GM20431 (cell line): ENCODE data around the gene HEY2.
"Not testable (repeated sequence)": the region's sequence is repeated elsewhere in the genome, so short reads cannot be mapped to it uniquely, and the experiment has no call there.

Experiments
- in situ Hi-C: fragments of 300-500 bp; cut with MseI, MboI; formaldehyde crosslinking; loops from one replicate; pipeline ENCODE4 v1.15.0; 2020; ENCODE audit warnings: low sequenced_read_pairs; ENCODE audit not compliant: unreplicated experiment

Gene HEY2

GRCh38 chr6:125749173-125749864 lies at the start of gene HEY2:
HEY2 (plus strand) TSS chr6:125749632; CDS start chr6:125749777, 145 bp downstream.
- in situ Hi-C loops: no loop called here

DNA sequence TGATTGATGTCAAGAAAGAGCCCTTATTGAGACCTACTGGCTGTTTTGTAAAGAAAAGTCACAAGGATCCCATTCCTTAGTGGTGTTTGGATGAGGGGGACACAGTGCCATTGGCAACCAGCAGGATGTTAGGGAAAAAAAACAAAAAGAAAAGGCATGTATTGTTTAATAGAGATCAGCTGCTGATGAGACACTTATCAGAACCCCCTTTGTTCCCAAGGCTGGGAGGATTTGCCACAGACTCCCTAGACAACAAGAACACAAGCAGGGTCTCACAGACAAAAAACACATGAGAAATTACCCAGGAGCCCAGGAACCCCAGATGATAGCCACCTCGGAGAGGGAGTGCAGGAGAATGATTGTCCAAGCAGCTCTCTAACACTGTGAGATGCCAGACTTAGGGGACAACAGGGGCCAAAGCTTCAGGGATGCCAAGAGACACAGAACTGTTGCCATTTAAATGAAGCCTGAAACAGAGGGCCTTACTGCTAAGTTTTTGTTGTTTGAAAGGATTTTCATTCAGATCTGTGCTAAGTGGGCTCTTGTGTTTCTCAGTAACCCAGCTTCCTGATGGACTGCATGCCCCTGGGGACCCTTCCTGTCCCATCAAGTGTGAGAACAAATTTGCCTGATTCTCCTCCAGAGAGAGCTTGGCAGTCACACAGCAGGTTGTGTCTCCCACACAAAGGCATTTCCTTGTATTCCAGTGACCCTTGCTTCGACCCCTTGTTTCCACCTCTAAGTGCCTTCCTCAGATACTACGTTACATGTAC lies 48.7 kb upstream of the HEY2 start:
- in situ Hi-C loops: no loop called here

DNA sequence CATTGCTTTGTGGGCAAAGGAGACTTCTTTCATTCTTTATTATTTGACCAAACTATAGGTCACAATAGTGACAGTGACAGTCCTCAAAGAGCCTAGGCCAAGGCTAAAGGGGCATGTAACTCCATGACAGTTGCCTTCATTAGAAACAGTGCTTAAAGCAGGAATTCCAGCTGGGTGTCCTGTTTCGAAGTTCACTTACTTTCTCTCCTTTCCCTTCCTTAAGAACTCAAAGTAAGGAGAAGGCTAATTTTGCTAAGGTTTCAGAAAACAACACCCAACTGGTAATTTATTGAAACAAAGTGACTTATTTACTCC lies 48.1 kb upstream of the HEY2 start:
- in situ Hi-C loops: no loop called here

GRCh38 chr6:125703882-125704281 lies 45.5 kb upstream of the HEY2 start:
- in situ Hi-C loops: not testable (repeated sequence)

DNA sequence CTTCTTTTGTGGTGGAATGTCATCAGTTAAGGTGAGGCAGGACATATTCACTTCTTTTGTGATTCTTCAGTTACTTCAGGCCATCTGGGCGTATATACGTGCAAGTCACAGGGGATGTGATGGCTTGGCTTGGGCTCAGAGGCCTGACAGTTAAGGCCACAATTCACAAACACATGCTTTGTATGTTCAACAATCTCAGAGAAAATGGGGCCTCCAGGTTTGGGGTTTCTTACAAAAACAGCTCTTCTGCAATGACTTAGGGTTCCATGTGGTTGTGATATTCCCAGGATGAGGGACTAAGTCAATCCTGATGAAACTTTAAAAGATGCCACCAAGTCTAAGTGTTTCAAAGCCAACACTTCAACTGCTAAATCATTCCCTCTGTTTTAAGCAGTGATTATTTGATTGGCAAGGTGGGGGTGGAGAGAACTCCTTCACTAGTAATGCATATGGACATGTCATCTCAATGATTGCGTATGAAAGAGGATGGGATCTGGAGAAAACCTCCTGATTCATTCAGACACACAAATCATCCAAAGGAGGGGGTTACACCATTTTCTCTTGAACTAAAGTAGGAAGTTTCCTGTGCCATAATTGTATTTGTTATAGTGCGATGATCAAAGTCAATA lies 41.7 kb upstream of the HEY2 start:
- in situ Hi-C loops: no loop called here

DNA sequence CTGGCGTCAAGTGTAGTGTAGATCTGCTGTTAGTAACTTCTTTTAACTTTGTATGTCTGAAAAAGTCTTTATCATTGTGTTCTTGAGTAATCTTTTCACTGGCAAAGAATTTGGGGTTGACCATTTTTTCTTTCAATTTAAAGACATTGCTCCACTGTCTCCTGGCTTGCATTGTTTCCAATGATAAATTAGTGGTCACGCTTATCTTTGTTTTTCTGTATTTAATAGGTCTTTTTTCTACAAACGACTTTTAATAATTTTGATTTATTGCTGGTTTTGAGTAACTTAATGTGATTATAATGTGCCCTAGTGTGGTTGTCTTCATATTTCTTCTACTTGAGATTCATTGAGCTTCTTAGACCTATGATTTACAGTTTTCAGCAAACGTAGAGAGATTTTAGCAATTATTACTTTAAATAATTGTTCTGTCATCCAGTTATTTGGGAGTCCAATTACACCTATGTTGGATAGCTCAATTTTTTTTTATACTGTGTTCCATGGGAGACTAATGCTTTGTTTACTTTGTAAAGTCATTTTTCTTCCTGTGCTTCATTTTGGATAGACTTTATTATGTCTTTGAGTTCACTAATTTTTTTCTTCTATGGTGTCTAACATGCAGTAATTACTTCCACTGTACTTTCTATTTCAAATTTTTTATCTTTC lies 38.3 kb upstream of the HEY2 start:
- in situ Hi-C loops: no loop called here

GRCh38 chr6:125714441-125715090 lies 34.9 kb upstream of the HEY2 start:
- in situ Hi-C loops: no loop called here

DNA sequence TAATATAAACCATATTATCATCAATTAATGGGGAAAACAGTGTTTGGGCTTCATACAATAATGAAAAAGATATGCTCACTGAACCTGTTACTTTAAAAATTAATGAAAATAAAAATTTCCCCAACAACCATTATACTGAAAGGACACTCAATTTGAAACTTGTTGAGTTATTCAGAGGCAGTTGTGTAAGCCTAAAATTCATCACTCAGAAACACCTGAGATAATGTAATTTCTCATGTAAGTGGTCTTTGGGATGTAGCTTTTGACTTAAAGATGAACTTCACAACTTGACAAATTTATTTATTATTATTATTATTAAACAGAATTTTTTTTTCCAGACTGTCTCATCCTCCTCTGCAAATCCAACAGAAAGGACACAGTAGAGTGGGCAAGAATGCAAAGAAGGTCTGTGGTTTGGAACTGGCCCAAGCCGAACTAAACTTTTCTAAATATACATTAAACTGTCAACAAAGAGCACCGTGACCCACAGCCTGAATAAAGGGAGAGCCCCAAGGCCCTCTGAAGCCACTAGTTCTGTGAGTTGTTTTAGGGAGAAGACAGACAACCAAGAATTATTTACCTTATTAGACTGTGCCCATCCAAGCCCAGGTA lies 32.2 kb upstream of the HEY2 start:
- in situ Hi-C loops: no loop called here

GRCh38 chr6:125718109-125718508 lies 31.3 kb upstream of the HEY2 start:
- in situ Hi-C loops: no loop called here

GRCh38 chr6:125722886-125723285 lies 26.5 kb upstream of the HEY2 start:
- in situ Hi-C loops: no loop called here

- in situ Hi-C loops: no loop called here
These were observed 22.2 kb upstream of the HEY2 start for GRCh38 chr6:125727216-125727615.

DNA sequence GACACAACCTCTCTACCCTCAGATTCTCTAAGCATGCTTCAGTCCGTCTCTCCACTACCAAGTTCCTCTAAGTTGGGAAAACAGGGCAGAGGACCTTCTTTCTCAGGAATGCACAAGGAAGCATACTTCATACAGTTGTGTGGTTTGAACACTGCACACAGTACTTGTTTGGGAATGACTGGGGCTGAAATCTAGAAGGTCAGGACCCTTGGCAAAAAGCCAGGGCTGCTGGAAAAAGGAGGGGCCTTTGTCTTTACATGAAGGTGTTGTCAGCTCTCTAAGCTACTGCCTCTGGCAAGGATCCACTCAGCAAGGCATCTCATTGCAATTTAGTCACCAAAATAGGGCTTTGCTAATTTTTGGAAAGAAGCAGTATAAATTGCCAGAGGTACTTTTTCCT lies 20.7 kb upstream of the HEY2 start:
- in situ Hi-C loops: no loop called here

GRCh38 chr6:125729983-125730382 lies 19.4 kb upstream of the HEY2 start:
- in situ Hi-C loops: no loop called here

DNA sequence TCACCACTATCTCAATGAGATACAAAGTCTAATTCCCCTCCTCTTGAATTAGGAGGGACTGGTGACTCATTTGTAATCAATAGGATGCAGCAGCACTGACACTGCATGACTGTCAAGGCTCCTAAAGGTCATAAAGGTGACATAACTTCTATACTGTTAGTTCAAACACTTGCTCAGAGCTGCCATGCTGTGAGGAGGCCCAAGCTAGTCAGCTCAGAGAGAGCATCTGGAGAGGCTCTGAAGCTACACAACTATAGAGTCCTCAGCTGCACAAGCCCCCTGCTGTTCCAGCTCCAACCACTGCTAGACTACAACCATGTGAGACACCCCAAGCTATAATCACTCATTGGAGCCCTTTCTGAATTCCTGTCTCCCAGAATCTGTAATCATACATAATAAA lies 17.0 kb upstream of the HEY2 start:
- in situ Hi-C loops: no loop called here

- in situ Hi-C loops: no loop called here
These were observed 15.7 kb upstream of the HEY2 start for GRCh38 chr6:125733516-125734300.

DNA sequence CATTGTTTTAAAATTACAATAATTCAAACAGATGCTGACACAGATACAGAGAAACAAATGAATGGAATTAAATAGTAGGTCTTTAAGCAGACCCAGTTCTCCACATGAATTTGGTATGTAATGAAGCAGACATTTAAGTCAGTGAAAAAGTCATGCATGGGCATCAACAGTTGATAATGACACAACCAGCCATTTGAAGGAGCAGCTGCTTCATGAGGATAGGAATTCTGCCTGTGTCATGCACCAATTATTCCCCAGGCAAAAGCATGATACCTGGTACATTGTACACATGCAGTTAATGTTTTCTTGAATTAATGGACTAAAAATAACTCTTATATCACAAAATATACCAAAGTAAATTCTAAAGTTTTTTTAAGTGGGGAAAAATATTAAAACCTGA lies 11.2 kb upstream of the HEY2 start:
- in situ Hi-C loops: no loop called here

GRCh38 chr6:125739364-125739763 lies 10.1 kb upstream of the HEY2 start:
- in situ Hi-C loops: no loop called here

GRCh38 chr6:125741336-125741735 lies 8.1 kb upstream of the HEY2 start:
- in situ Hi-C loops: no loop called here

DNA sequence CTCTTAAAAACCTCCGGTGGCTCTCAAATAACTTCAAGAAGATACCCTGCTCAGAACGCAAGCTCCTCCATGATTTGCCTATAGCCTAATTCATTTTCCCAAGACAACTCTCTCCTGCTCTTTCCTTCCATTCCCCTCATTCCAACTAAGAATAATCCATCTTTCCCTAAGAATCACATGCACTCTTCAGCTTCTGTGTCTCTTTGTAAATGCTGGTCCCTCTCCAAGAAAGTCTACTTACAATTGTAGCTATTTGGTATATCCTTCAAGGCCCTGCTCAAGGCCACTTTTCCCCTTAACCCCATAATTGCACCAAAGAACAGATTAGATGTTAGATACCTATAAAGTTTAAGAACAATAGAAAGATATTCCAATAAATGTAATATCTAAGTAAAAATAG lies 7.4 kb upstream of the HEY2 start:
- in situ Hi-C loops: no loop called here
